Measurements from ENCODE around the gene CORO6.

- TF ChIP-seq, protein P1, sequence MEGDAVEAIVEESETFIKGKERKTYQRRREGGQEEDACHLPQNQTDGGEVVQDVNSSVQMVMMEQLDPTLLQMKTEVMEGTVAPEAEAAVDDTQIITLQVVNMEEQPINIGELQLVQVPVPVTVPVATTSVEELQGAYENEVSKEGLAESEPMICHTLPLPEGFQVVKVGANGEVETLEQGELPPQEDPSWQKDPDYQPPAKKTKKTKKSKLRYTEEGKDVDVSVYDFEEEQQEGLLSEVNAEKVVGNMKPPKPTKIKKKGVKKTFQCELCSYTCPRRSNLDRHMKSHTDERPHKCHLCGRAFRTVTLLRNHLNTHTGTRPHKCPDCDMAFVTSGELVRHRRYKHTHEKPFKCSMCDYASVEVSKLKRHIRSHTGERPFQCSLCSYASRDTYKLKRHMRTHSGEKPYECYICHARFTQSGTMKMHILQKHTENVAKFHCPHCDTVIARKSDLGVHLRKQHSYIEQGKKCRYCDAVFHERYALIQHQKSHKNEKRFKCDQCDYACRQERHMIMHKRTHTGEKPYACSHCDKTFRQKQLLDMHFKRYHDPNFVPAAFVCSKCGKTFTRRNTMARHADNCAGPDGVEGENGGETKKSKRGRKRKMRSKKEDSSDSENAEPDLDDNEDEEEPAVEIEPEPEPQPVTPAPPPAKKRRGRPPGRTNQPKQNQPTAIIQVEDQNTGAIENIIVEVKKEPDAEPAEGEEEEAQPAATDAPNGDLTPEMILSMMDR (conservative IDR thresholded peaks at IDR 0.05; ENCODE audit: low read depth in 2 of 2) = no peak
- TF ChIP-seq EZH2 (IDR thresholded peaks at IDR 0.05; ENCODE audit: low read depth, unreplicated experiment) (no peak), ETS1 (IDR thresholded peaks at IDR 0.05) (no peak), JUNB (IDR thresholded peaks at IDR 0.05; ENCODE audit: unreplicated experiment) (no peak), EZH2phosphoT487 (IDR thresholded peaks at IDR 0.05; ENCODE audit: unreplicated experiment) (no peak)
- TF ChIP-seq, protein P2, sequence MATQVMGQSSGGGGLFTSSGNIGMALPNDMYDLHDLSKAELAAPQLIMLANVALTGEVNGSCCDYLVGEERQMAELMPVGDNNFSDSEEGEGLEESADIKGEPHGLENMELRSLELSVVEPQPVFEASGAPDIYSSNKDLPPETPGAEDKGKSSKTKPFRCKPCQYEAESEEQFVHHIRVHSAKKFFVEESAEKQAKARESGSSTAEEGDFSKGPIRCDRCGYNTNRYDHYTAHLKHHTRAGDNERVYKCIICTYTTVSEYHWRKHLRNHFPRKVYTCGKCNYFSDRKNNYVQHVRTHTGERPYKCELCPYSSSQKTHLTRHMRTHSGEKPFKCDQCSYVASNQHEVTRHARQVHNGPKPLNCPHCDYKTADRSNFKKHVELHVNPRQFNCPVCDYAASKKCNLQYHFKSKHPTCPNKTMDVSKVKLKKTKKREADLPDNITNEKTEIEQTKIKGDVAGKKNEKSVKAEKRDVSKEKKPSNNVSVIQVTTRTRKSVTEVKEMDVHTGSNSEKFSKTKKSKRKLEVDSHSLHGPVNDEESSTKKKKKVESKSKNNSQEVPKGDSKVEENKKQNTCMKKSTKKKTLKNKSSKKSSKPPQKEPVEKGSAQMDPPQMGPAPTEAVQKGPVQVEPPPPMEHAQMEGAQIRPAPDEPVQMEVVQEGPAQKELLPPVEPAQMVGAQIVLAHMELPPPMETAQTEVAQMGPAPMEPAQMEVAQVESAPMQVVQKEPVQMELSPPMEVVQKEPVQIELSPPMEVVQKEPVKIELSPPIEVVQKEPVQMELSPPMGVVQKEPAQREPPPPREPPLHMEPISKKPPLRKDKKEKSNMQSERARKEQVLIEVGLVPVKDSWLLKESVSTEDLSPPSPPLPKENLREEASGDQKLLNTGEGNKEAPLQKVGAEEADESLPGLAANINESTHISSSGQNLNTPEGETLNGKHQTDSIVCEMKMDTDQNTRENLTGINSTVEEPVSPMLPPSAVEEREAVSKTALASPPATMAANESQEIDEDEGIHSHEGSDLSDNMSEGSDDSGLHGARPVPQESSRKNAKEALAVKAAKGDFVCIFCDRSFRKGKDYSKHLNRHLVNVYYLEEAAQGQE (IDR thresholded peaks at IDR 0.05; ENCODE audit: unreplicated experiment) = no peak
These were observed 50.6 kb downstream of the CORO6 start for GRCh38 chr17:29571883-29572681.
